ENCODE results near the gene BCL11B.

BCL11B gene

DNA sequence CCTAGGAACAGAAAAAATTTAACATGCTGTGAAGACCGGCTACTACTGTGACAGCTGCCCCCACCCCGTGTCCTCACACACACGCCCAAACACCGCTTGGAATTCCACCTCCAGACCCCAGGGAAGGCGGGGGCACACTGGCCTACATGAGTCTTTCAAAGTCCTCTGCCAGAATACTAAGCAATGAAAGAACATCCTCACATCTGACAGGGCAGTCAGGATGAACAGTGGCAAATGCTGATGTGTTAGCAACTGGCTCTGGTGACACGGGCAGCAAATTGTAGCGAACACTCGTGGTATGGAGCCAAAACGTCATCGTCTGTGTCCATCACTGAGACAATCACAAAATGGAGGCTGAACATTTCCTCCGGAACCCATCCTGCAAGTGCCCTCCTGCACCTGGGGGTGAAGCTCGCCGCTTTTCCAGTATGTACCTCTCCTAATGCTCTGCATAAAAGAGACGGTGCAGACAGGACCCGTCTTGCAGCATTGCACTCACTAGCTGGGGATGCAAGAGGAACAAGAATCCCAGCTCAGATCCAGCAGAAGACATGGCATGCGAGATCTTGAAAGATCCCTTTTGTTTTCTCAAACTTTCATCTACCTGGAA lies 94.8 kb downstream of the BCL11B start:
- DNase-seq, result no peak

DNA sequence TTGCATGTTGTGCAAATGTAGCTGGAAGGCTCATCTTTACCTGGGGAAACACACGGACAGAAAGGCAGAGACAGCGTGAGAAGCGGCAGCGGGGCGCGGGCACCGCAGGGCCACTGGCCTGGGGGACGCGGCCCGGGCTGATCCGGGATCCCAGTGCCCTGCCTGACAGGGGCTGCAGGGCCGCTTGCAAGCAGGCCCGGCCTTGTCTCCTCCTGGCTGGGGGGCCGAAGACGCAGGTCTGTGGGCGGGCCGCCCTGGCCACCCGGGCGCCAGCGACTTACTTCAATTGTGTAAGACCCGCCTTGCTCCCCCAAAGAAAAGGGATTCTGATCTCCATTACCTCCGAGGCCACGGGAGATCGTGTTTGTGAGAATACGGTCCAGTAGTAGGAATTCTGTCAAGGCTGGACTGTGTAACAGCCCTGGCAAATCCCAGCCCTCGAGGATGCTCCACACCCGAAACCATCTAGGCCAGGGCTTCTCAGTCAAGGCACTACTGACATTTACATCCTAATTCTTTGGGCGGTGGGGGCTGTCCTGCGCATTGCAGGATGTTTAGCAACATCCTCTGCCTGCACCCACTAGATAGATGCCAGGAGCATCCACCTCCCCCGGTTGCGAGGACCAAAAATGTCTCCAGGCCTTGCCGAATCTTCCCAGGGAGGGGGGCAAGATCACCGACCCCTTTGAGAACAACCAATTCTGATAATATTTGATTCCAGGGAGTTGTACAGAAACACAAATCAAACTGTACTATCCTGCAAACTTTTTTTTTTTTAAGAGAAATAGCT lies 95.6 kb downstream of the BCL11B start:
- no peak for DNase-seq

DNA sequence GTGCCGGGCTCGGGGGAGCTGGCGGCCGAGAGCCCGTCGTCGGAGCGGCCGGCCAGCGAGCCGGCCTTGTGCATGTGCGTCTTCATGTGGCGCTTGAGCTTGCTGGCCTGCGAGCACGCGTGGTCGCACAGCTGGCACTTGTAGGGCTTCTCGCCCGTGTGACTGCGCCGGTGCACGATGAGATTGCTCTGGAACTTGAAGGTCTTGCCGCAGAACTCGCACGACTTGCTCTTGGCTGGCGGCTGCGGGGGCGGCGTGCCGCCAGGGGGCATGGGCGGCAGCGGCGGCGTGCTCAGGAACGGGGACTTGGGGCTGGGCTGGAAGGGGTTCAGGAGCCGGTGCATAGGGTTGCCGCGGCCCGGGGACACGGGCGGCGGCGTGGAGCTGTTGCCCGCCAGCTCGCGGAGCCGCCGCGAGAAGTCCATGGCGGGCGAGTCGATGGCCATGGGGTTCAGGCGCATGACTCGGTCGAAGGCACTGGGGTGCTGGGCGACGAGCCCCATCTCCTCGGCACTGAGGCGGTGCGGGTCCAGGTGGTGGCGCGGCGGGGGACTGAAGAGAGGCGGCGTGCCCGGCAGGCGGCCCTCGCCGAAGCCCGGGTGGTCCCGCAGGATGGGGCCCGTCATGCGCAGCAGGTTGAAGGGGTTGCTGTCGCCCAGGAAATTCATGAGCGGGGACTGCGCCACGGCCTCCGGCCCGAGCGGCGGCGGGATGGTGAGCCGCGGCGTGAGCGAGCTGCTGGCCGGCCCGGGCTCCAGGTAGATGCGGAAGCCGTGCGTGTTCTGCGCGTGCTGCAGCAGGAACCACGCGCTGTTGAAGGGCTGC lies 96.5 kb downstream of the BCL11B start:
- DNase-seq, result no peak

DNA sequence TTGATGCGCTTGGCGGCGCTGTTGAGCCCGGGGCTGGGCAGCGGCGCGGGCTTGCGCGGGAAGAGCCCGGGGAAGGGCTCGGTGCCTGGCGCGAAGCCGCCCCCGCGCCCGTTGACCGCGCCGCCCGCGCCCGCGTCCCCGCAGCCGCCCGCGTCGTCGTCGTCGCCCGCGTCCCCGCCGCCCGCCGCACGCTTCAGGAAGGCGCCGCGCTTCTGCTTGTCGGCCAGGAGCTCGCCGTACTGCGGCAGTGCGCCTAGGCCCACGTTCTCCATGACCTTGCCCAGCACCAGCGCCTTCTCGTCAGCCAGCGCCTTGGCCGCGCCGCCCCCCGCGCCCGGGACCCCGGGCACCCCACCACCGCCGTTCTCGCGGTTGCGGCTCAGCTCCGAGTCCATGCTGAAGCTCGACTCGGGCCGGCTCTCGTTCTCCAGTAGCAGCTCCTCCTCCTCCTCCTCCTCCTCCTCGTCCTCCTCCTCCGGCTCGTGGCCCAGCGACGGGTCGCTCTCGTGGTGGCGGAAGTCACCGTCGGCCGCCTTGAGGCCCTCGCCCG lies 97.2 kb downstream of the BCL11B start:
- no peak for DNase-seq

DNA sequence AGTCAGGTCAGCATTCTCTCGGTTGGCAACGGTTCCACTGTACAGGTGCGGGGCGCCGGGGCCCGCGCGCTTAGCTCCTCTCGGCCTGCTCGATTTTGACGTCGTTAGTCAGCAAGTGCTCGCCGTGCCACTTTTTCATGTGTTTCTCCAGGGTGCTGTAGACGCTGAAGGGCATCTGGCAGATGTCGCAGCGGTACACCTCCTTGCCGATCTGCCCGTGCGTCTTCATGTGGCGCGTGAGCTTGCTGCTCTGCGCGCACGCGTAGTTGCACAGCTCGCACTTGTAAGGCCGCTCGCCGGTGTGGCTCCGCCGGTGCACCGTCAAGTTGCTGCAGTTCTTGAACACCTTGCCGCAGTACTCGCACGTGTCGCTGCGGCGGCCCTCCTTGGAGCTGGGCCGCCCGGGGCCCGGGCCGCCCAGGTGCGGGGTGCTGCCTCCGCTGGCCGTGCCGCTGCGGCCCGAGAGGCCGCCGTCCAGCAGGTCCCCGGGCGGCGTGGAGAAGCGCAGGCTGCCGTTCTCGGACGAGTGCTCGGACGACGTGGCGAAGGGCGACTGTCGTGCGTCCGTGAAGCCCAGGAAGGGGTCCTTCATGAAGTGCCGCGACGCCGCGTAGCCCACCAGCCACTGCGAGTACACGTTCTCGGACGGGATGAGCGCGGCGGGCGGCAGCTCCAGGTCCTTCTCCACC lies 97.8 kb downstream of the BCL11B start:
- no peak for DNase-seq

DNA sequence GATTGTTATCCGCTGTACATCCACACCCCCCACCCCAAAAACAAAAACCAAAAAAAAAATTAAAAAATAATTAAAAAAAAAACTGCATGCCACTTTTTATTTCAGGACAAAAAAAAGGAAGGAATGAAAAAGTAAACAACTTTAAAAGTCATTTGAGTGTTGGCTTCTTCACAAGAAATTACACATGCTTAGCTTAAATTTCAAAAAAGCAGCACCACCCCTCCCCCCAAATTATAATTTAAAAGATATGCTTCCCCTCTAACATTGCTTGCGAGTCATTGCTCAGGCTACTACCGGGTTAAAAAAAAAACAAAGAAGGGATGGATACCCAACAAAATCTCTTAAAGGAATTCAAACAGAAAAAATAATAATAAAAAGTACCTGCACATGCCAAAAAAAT lies 98.5 kb downstream of the BCL11B start:
- DNase-seq, result no peak

DNA sequence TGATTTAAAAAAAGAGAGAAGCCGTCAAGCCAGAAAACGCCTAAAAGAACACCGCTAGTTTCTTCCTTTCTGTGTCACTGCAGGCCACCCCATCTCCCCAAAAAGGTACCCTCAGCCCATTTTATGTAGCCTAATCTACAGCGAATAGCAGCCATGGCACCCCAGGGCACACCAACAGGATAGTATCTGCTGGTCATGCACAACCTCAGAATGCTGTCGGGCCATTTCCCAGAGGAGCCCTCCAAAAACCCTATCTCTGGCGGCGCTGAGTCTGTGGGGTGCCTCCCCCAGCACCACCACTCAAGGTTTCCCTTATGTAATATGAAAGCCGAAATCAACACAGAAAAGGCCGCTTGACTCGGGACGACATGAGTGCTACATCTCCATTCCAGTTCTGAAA lies 98.9 kb downstream of the BCL11B start:
- DNase-seq, result no peak

DNA sequence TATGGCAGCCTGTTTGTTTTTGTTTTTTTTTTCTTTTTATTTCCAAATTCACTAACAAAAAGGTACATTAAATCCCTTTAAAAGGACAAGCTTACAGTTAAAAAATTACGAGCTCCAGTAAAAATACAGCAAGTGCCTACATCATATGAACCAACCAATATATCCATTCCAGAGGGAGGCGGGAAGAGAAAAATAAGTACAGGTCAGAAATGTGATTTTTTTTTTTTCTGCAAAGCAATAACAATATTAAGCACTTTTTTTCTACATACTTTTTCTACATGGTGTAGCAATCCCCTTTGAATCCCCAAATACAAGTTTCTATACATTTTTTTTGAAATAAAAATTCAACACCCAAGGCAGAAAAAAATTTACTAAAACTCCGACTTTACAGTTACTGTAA lies 100.6 kb downstream of the BCL11B start:
- DNase-seq, result no peak

DNA sequence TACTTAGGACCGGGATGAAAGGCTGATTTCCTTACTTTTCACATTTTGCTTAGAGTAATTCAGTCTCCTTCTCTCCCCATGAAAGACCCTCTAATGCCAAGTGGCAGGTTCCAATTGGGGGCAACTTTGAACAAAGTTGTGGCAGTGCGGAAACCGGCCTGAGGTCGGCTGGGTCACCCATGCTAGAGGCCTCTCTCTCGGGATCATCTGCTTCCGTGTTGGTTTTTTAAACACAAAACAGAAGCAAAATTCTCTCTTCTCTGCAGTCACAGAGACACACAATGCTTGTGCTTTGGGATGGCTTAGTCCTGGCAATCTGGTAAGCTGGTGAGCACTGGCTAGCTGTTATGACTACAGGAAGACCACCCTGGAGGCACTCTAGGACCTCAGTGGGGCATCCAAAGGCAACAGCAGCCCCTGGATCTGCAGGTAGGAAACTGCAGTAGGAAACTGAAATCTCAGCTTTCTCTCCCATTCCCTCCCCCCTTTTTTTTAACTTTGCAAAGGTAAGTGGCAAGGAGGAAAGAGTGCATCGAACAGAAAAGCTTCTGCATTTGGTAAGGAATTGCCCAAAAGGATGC lies 102.1 kb downstream of the BCL11B start:
- DNase-seq, result no peak

DNA sequence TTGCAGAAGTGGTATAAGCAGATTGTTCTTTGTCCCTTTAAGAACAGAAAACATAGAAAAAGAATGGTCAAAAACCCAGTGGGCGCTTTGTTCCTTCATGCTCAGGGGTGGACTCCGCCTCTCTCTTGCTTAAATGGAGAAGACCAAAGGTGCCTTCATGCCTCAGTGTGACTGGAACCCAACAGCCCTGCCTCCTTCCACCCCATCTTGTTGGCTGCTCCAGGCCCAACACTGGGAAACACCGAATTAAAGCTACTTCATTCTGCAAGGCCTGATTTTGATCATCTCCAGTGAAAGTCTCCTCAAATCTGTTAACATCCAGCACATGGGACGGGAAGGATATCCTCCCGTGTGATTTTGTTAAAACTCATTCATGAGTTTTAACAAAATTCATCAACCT lies 103.7 kb downstream of the BCL11B start:
- no peak for DNase-seq

DNA sequence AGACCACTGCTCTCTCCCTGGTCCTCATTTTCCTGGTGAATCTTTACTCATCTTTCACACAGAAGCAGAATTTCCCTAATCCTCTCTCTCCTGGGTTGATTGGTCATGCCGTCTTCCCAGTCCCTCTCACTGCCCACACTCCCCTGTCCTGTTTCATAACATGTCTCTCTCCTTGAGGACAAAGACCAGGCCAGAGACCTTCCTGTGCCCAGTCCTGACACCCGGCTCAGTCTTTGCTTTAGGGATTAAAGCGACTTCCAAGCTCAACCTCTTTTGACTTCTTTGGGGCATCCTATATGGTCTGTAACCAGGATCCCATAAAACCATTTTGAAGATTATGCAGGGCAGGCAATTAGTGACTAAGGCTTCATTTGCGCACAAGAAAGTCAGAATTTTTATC lies 105.5 kb downstream of the BCL11B start:
- no peak for DNase-seq

DNA sequence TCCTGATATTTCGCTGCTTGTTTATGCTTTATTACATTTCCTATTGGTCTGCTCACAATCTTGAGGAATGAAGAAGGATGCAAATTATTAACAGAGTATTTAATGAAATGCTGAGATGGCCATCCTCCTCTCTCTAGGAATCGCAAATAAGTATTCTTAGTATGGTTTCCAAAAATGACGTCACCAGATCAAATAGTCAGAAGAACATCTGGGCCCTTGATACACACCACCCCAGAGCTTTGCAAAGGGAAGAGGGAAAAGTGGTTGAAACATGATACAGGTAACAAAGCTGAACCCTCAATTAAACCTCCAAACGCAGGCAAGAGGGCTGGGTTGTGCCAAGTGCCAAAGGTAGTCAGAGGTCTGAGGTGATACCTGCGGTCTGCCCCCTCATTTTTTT lies 107.3 kb downstream of the BCL11B start:
- no peak for DNase-seq

DNA sequence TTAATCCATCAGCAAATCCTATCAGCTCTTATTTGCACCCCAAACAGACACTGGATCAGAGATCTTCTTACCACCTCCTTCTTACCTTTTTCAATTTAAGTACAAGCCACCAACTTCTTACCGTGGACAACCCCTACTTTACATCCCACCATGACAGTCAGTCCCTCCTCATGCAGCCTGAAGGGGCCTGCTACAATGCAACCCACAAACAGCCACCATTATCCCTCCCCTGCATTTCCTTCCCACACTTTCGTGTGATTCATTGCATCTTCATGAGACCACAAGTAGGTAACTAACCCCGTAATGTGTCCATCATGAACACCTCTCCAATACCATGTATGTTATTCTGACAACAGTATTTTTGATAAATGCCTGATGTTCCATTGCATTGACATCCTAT lies 108.6 kb downstream of the BCL11B start:
- DNase-seq, result no peak

DNA sequence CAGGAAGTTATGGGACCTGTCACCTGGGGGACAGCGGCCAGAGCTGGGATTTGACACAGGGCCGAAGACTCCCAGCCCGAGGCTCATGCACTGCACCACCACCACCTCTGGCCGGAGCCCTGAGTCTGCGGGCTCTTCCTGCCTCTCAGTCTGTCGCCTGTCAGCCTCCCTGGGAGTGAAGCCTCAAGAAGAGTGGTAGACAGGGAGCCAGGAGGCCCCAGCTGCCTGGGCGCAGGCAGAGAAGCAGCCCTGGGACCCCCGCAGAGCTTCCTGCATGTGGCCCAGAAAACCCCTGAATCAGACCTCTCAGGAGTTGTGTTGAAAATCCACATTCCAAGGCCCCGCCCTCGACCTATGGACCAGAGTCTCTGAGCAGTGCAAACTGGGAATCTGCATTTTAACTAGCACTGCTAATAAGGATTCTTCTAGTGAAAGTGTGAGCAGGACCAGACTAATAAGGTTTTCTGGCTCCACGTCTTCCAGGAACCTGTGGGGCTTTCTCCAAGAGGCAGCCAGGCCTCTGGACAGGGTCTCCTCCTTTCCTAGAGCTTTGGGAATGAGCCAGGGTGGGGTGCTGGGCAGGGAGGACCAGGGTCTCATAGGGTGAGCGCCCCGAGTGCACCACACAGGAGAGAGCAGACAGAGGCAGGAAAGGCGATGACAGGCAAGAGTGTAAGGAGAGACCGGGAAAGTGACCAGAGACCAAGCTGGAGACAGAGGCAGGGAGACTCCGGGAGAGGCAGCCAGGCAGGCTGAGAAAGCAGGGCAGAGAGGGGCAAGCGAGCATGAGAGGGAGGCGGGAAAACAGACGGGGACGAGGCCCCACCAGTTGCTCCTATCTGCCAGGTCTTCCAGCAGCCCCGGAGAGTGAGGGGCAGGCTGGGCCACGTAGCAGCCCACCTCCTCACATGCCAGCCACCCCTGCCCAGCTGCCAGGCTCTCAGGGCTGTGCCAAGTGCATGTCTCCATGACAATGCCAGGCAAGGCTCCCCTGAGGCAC lies 112.4 kb downstream of the BCL11B start:
- DNase-seq, result no peak

DNA sequence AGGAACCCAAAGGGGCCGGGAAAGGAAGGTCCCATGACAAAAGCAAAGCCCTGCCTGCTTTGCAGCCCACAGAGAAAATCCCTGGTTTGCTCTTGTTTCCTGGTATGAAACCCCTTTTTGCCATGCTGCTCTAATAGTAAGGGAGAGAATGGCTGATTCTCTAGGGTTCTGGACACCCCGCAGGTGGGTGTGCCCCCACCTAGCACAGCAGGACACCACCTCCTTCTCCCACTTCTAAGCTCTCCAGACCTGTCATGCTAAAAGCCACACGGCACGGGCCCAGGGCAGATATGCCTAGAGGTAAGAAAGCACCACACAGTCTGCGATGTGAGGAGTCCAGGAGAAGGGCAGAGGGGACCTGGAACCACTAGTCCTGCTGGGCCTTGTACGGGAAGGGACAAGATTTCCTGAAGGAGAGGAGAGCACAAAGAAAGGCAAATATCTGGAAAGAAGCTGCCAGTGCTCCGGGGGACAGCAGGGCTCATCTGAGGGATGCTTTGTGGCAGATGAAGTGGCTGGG lies 113.3 kb downstream of the BCL11B start:
- DNase-seq, result no peak

DNA sequence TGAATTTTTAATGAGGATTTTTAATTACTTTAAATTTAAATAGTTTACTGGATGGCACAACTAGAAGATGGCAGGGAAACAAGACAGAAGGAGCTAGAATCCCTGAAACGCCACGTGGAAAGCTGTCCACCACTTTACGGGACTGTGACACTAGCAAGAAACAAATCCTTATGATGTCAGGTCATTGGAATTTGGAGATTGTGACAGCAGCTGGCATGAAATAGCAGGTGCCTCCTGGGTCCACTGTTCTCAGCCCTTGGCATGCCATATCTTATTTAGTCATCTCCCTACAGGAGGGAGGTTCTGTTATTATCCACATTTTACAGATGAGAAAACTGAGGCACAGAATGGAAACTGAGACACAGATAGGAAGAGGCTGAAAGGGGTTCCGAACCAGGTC lies 113.8 kb downstream of the BCL11B start:
- no peak for DNase-seq

DNA sequence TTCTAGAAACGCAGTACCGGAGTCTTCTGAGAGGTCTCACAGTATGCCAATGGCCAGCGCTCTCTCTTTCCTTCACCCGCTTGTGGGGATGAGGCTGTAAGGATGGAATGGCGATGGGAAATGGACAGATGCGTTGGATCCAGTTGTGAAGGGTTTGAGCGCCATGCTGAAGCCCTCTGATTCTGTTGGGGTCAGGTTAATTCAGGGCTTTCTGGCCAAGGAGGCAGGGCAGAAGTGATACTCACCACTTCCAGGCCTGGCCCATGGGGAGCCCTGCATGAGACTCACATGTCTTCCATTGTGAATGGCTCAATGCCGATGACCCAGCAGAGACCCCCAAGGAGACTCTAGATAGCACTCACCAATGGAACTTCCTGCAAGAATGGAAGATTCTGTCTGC lies 114.3 kb downstream of the BCL11B start:
- DNase-seq, result no peak

DNA sequence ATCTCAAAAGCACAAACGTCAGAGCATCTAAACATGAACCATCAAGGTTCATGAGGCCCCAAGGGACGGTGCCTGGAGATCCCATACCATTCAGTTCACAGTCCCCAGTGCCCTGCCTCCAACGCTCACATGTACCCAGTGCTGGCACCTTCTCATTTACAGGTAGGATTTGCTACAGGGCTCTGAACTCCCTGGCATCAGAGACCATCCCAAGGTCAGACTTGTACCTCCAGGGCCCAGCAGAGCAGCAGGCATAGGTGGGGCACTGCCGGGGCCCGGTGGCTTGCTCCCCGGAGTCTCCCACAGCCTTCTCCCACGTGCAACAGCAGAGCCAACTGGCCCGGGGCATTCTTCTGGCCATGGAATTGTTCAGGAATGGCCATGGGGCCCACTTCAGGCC lies 114.8 kb downstream of the BCL11B start:
- no peak for DNase-seq

DNA sequence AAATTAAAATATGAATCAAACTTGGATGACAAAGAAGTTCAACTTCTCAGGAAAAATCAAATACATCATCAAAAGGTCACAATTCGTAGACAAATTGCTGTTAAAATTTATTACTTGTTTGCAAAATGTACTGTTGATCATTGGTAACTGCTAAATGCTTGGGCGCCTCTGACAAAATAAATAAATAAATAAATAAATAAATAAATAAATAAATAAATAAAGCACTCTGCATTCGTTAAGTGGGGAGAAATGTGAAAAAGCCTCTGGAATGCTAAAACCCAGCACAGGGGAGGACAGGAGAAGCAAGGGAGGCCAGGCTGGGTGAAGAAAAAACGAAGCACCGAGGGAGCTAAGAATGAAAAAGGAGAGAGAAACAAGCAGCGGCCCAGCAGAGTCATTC lies 115.2 kb downstream of the BCL11B start:
- DNase-seq, result no peak

DNA sequence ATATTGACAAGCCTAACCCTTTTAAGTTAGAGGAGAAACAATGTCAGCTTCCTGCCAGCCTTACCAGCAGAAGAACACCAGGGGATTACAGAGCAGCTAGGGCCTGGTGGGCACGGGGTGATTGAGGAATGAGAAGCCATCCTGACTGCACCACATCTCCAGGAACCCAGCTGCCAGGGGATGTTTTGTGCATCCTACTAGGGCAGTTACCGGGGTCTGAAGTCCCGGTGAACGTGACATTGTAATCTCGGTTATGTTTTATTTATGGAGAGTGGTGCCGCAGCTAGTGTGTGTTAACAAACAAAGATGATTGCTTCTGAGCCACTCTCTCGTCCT lies 115.9 kb downstream of the BCL11B start:
- DNase-seq, result no peak
